K562 (cell line): ENCODE measurements around the gene SSBP2. TPM values are rescaled to one million over a fixed set of nuclear protein-coding genes. Genes with fewer than 3 reads are reported as not detected.

Experiments
- ATF4 ChIP-seq: fragments of 450-650 bp; formaldehyde crosslinking; IDR thresholded peaks from 2 replicates; pipeline ENCODE4 v1.4.0; 2022; ENCODE audit warnings: mild to moderate bottlenecking, moderate library complexity
- BRF2 ChIP-seq: IDR thresholded peaks from 3 replicates; pipeline ENCODE4 v1.6.1; 2011; ENCODE audit warnings: borderline replicate concordance, mild to moderate bottlenecking; ENCODE audit not compliant: insufficient read length, insufficient read depth
- EP400 ChIP-seq: fragments of 450-650 bp; IDR thresholded peaks from 2 replicates; pipeline ENCODE4 v1.6.1; 2017; ENCODE audit warnings: antibody characterized with exemption, mild to moderate bottlenecking, moderate library complexity
- IRF9 ChIP-seq: fragments of 450-650 bp; IDR thresholded peaks from 2 replicates; pipeline ENCODE4 v1.6.1; 2016; ENCODE audit warnings: missing biosample characterization, missing genetic modification characterization
- MEF2D ChIP-seq: conservative IDR thresholded peaks from 2 replicates; pipeline ENCODE4 v1.6.1; 2016; ENCODE audit warnings: low read depth, missing genetic modification characterization, missing compliant biosample characterization
- NCOR1 ChIP-seq: fragments of 450-650 bp; IDR thresholded peaks from 2 replicates; pipeline ENCODE4 v1.6.1; 2016; ENCODE audit warnings: mild to moderate bottlenecking, moderate library complexity
- POLR2G ChIP-seq: fragments of 200-400 bp; formaldehyde crosslinking; IDR thresholded peaks from 2 replicates; pipeline ENCODE4 v1.6.1; 2017; ENCODE audit warnings: low read depth, mild to moderate bottlenecking, antibody characterized with exemption, low read length, moderate library complexity
- SNIP1 ChIP-seq: fragments of 450-650 bp; IDR thresholded peaks from 2 replicates; pipeline ENCODE4 v1.7.1; 2017; ENCODE audit warnings: low read depth, mild to moderate bottlenecking
- SUPT5H ChIP-seq: fragments of 450-650 bp; IDR thresholded peaks from 2 replicates; pipeline ENCODE4 v1.6.1; 2016
- TBP ChIP-seq: optimal IDR thresholded peaks from 2 replicates; pipeline ENCODE3; 2011; ENCODE audit warnings: low read depth, low read length, improper control_type of control experiment
- TCF7 ChIP-seq: sonication (generic); IDR thresholded peaks from 2 replicates; pipeline ENCODE4 v1.6.1; 2016; ENCODE audit warnings: antibody characterized with exemption, borderline replicate concordance
- TFE3 ChIP-seq: fragments of 450-650 bp; formaldehyde crosslinking; IDR thresholded peaks from 2 replicates; pipeline ENCODE4 v1.4.0; 2020; ENCODE audit warnings: mild to moderate bottlenecking, mixed read lengths
- THRB ChIP-seq: fragments of 450-650 bp; formaldehyde crosslinking; conservative IDR thresholded peaks from 2 replicates; pipeline ENCODE4 v1.4.0; 2022; ENCODE audit warnings: mild to moderate bottlenecking, missing genetic modification characterization
- ZBTB34 ChIP-seq: fragments of 250-450 bp; sonication (Bioruptor Pico); IDR thresholded peaks from 2 replicates; pipeline ENCODE4 v1.8.0; 2021; ENCODE audit warnings: mild to moderate bottlenecking, moderate library complexity
- ZFX ChIP-seq: sonication (generic); formaldehyde crosslinking; IDR thresholded peaks from 2 replicates; pipeline ENCODE4 v1.8.0; 2022; ENCODE audit warnings: mild to moderate bottlenecking, missing genetic modification reagents, moderate library complexity
- ZKSCAN8 ChIP-seq: fragments of 200-800 bp; sonication (Bioruptor generic); IDR thresholded peaks from 2 replicates; pipeline ENCODE4 v1.6.1; 2016; ENCODE audit warnings: missing genetic modification characterization, missing compliant biosample characterization
- ZNF232 ChIP-seq: sonication (generic); formaldehyde crosslinking; IDR thresholded peaks from 2 replicates; pipeline ENCODE4 v1.8.0; 2022; ENCODE audit warnings: mild to moderate bottlenecking, missing genetic modification reagents
- ZNF3 ChIP-seq: fragments of 250-450 bp; sonication (Bioruptor Pico); IDR thresholded peaks from 2 replicates; pipeline ENCODE4 v1.5.0; 2021; ENCODE audit warnings: mild to moderate bottlenecking, moderate library complexity
- ZNF655 ChIP-seq: fragments of 250-450 bp; sonication (Bioruptor Pico); IDR thresholded peaks from 2 replicates; pipeline ENCODE4 v1.5.0; 2021
- polyA plus RNA-seq, 8 experiments: library from polyadenylated mRNA; depleted of rRNA in 4 of 8; stranded (reverse) in 5 of 8; unstranded in 3 of 8; fragments of >200 nt; fragmentation: Nextera tagmentation in 2 of 8; fragmentation: Illumina TruSeq in 1 of 8; extraction: Ambion mirVana in 2 of 8; extraction: Trizol in 1 of 8; gene quantifications; 2 replicates each; pipeline versions ENCODE4 v1.2.1 to v1.2.3, GENCODE V29; 2011 to 2014; ENCODE audit warnings: inconsistent platforms in 1 of 8, missing spikeins in 1 of 8
- total RNA-seq, 7 experiments: library from RNA; depleted of rRNA in 6 of 7; stranded (reverse); fragments of >200 nt in 6 of 7; fragmentation: Illumina TruSeq in 2 of 7; extraction: Trizol in 2 of 7; gene quantifications; 2 replicates each; pipeline versions ENCODE4 v1.2.1 to v1.2.3, GENCODE V29; 2011 to 2021; ENCODE audit warnings: low replicate concordance in 1 of 7

Gene SSBP2
- total and polyA plus RNA-seq, 9 of the 15 experiments (the other 6 are each of a cell fraction or from before 2014, with no cell fraction given) = 22.3 to 133 (median 42.1) TPM

GRCh38 chr5:81751836-81752643, 1.1 kb upstream of the SSBP2 start (continued):
- TF ChIP-seq IRF9 (no peak), SUPT5H (peak; percentile 30; the same call in 1 of the 2 replicates), ZFX (CRISPR knock-in tag) (peak; percentile 61), ZNF3 (CRISPR knock-in tag) (no peak), ZKSCAN8 (CRISPR knock-in tag) (peak; percentile 68; the same call in 1 of the 2 replicates), MEF2D (tag) (no peak), NCOR1 (no peak), EP400 (0 out of 2 replicates have a peak, but pooled peaks have one; percentile 10), BRF2 (no peak), ZNF232 (CRISPR knock-in tag) (no peak), TCF7 (no peak), ZNF655 (no peak), POLR2G (peak; percentile 52), SNIP1 (no peak), ZBTB34 (no peak), ATF4 (CRISPR knock-in tag) (0 out of 2 replicates have a peak, but pooled peaks have one; percentile 21), THRB (CRISPR knock-in tag) (peak; percentile 83; the same call in 1 of the 2 replicates), TFE3 (CRISPR knock-in tag) (no peak), TBP (peak; percentile 24)
